Activated gamma-delta T cell treated with anti-CD3 and anti-CD28 coated beads, Interleukin-2, amount 50 U/mL, for 16 hours (primary cell): ENCODE data around the gene CHN2.
"Not testable (repeated sequence)": the region's sequence is repeated elsewhere in the genome, so short reads cannot be mapped to it uniquely, and the experiment has no call there.

ENCODE experiments used
- DNase-seq: peaks from one replicate; pipeline ENCODE4 v3.0.0-alpha.2; 2020; ENCODE audit warnings: low read depth

CHN2 gene

DNA sequence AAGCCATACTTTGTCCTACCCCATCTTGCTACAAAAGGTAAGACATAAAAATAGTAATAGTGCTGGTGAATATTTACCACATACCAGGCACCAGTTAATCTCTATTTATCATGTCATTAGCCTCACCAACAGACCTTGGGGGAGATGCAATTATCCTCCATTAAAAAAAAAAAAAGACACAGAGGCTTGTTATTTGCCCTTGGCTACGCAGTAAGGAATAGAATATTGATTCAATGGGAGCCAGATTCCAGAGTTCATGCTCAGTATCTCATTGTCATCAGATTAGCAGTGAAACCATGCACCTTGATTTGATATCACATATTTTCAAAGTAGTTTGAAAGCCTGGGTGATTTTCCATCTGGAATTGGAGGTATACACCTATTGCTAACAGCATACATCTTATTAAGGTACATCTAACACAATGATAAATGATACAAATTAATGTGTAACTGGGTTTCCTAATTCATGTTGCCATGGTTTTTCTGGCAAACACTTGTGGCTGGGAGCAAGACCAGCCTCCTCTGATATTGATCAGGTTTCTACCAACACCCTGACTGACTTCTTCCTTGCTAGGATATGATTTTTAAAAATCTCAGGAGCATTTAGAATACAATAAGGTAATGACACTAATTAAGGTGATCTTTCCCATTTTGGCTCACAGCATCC, 301.9 kb downstream of the CHN2 start:
- DNase-seq, result no peak

DNA sequence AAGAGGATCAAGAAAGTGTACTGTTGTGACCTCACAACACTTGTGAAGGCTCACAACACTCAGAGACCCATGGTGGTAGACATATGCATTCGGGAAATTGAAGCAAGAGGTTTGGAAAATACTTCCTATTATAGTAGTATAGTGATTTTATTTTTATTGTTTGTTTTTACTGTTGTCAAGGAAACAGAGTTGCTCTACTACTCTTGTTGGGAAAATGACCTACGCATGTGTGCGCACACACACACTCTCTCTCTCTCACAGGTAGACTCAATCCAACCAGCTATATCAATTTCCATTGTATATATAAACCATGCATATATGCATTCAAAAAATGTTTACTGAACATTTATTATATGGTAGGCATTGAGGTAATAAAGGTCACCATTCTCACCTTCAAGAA, 305.4 kb downstream of the CHN2 start:
- DNase-seq, result no peak

DNA sequence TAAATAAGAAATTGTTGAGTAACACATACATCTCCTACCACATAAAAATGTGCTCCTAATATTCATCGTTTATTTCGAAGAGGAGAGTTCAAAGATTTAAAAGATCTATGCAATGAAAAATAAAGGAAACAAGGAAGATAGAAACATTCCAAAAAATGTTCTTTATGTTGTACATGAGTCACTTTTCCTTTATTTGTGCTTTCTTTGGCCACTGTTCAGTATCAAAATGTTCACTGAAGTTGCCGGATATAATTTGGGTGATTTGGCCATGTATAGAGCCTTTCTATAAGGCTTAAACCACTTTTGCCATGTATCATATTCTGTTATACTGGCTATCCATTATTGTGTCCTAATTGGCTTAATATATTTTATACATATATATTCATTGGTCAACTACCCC, 306.1 kb downstream of the CHN2 start:
- DNase-seq, result no peak

DNA sequence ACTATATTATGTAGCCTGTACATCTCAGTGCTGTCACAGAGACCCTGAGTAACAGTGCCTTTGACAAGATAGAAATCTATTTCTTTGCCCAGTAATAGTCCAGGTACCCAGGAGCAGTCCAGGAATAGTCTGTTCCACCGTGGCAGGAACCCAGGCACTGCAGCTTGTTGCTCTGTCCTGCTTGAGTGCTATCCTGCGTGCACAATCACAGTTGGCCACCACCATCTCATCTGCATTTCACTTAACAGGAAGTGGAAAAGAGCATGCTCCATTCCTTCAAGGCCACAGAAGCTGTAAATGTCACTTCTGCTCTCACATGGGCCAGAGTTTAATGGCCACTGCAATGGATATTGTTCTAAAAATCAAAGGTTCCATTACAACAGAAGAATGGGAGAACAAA, 307.6 kb downstream of the CHN2 start:
- DNase-seq, result no peak

DNA sequence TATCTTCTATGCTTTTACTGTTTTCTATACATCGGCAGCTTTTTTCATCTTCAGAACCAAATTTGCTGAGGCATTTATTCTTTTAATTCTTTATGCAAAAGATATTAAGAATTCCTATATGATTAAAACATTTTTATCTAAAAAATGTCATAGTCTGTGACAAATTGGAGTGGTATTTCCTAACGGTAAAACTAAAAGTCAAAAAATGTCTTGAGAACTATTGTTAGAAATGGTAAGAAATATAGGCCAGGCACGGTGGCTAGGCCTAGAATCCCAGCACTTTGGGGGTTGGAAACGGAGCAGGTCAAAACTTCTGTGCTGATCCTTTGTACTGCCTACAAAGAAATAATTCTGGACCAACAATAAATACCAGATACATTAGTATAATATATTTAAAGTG, 311.4 kb downstream of the CHN2 start:
- no peak for DNase-seq

DNA sequence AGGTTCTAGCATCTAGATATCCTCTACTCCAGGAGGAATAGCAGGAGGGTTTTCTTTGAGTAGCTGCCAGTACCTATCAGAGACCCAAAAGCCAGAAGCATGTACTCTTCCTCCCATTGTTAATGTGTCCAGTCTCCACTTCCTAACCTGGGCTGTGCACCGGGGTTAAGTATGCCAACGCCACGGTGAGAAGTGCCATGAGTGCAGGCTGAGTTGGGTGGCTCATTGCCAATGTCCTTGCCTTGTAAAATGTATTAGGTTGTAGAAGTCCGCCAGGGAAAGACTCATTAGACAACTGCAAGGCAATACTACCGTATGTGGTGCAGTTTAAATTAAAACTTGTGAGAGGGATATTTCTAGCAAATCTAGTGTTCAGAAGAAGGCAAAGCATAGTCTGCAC, 314.0 kb downstream of the CHN2 start:
- DNase-seq, result no peak

DNA sequence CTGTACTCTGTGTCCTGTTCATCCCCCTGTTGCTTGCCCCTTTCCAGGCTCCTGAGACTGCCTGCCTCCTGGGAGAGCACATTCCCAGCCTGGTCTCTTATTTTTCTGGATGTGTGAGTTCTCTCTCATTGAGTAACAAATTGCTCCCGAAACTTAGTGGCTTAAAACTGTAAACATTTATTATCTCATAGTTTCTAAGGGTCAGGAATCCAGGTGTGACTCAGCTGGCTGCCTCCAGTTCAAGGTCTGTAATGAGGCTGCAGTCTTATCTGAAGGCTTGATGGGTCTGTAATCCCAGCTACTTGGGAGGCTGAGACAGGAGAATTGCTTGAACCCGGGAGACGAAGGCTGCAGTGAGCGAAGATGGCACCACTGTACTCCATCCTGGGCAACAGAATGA, 315.5 kb downstream of the CHN2 start:
- no peak for DNase-seq

DNA sequence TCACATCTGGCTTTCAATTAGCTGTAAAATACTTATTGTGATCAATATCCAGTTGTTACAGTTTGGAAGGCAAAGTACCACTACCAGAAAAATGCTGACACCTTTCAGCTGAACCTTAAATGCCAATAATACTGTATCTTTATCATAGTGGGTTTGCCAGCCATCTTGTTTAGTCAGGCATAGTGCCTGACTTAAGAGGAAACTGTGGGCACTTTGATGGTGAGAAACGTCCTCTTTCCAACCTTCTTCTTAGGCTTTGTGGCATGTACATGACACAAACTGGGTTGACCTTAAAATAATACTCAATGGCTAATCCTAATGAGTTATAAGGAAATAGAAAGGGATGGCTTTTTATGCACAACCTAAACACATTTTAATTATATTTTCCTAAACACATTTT, 316.8 kb downstream of the CHN2 start:
- no peak for DNase-seq

DNA sequence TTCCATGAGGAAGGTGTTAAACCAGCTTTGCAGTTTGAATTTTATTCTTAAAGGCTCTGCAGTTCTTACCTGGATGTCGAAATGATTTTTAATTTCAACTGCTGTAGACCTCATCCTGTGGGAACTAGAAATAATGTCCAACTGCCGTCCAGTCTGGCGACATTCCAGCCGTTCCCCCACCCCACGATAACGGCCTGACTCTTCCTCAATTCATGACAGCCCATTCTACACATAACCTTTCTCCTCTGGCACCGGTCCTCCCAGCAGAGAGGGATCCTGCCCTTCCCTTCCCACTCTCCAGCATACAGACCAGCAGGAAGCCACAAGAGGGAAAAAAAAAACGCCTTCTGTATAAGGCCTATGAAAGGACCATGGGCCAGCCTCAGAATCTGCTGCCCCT, 317.3 kb downstream of the CHN2 start:
- DNase-seq, result no peak

DNA sequence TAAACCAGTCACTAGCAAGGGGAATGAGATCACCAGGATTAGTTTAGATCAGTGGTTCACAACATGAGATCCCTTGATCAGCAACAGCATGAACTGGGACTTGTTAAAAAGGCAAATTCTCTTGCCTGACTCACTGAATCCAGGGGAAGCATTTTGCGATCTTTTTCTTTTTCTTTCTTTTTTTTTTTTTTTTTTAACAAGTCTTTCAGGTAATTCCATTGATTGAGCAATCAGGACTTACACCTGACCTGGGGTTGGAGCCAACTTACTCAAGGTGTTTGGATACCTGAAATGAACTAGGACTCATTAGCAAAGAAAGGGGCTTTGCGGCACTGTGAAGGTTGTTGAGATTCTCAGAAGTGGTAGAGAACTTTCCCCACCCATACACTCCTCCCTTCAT, 321.9 kb downstream of the CHN2 start:
- DNase-seq, result no peak

DNA sequence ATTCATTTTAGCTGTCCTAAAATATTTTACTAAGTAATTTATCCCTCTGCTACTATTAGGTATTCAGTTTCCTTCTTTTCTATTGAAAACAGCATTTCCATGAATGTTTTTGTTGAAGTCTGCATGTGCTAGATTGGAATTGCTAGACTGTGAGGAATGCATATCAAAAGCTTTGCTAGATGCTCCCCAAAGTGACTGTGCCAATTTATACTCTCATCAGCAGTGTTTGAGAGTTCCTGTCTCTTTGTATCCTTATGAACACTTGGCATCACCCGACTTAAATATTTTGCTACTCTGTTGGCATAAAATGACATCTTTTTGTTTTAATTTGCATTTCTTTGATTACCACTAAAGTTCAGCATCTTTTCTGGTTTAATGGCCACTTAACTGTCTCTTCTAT, 324.0 kb downstream of the CHN2 start:
- no peak for DNase-seq

DNA sequence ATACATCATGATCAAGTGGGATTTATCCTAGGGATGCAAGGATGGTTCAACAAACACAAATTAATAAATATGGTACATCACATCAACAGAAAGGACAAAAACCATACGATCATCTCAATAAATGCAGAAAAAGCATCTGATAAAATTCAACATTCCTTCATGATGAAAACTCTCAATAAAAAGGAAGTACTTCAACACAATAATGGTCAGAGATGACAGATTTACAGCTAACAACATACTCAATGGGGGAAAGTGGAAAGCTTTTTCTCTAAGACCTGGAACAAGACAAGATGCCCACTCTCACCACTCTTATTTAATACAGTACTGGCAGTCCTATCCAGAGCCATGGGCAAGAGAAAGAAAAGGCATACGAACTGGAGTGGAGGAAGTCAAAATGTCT, 329.2 kb downstream of the CHN2 start:
- DNase-seq, result no peak

DNA sequence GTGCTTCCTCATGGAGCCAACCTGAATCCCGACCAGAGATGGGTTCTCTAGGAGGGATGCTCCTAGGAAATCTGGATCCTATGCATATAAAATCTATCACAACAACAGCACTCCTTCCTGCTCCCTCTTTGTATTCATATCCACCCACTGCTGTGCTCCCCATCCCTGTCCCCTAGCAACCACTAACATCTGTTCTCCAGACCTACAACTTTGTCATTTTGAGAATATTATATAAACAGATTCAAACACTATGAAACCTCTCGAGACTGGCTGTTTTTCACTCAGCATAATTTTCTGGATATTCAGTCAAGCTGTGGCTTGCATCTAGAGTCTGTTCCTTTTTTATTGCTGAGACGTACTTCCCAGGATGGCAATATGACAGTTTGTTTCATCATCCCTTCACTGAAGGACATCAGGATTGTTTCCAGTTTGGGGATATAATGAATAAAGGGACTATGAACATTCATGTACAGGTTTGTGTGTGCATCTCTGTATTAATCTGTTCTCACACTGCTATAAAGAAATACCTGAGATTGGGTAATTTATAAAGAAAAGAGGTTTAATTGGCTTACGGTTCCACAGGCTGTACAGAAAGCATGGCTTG, 333.0 kb downstream of the CHN2 start:
- no peak for DNase-seq

DNA sequence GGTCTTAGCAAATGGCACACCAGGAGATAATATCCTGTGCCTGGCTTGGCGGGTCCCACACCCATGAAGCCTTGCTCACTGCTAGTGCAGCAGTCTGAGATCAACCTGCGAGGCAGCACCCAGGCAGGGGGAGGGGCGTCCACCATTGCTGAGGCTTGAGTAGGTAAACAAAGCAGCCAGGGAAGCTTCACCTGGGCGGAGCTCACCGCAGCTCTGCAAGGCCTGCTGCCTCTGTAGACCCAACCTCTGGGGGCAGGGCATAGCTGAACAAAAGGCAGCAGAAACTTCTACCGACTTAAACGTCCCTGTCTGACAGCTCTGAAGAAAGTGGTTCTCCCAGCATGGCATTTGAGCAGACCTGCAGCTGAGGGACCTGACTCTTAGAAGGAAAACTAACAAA, 334.0 kb downstream of the CHN2 start:
- not testable (repeated sequence) for DNase-seq
